HG03521 (cell line): ENCODE results near the gene RNF31.

ENCODE experiments used
- ATAC-seq: cut with Tn5 transposase; IDR thresholded peaks from one replicate; pipeline ENCODE4 v1.9.1; 2021; ENCODE audit warnings: mild to moderate bottlenecking, moderate library complexity; ENCODE audit not compliant: unreplicated experiment

RNF31 gene

DNA sequence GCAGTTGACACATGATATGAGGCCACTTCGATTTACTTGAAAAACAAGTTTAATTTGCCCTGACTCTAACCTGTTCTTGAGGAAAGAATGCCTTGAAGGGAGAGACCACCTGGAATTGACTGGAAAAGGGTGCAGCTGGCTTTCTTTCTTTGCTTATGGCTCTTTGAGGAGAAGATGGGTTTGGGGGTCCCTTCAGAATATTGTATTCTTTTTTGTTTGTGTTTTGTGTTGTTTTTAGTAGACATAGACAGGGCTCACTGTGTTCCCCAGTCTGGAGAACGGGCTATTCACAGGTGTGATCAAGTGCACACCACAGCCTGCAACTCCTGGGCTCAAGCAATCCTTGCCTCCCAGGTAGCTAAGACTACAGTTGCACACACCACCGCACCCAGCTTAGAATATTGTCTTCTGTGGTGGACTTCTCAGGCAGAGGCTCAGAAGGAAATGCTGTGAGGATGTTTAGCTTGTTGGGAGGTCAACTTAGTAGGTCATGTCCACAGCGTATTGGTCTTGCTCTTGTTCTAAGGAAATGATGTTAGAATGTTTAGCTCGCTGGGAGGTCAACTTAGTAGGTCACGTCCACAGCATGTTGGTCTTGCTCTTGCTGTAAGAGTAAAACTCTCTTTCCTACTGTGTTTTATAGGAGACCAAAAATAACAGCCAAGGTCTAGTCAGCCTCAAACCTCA is 31.0 kb upstream of the RNF31 start:
- ATAC-seq = no peak

DNA sequence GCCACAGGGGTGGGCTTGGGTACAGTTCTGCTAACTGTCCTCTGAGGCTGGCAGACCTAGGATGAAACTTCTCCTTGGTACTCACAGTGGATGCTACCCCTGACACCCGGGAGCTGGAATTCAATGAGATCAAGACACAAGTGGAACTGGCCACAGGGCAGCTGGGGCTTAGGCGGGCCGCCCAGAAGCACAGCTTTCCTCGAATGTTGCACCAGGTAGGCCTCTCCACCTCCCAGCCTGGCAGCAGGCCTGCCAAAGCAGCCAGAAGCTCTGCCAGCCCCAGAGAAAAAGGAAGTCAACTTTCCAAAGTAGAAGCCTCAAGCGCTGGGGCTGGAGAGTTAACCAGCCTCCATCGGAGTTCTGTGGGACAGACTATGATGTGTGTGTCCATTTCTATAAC is 30.1 kb upstream of the RNF31 start:
- ATAC-seq = no peak

DNA sequence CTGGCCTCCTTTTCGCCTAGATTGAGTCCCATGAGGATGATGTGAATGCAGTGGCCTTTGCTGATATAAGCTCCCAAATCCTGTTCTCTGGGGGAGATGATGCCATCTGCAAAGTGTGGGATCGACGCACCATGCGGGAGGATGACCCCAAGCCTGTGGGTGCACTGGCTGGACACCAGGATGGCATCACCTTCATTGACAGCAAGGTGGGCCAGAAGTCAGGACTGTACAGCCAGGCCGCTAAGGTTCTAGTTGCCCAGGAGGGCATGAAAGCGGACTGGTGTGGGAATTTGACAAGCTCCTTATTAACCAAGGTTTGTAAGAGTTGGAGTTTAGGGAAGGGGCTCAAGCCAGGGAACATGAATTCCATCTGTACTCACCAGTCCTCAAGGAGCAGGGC is 27.6 kb upstream of the RNF31 start:
- no peak for ATAC-seq

DNA sequence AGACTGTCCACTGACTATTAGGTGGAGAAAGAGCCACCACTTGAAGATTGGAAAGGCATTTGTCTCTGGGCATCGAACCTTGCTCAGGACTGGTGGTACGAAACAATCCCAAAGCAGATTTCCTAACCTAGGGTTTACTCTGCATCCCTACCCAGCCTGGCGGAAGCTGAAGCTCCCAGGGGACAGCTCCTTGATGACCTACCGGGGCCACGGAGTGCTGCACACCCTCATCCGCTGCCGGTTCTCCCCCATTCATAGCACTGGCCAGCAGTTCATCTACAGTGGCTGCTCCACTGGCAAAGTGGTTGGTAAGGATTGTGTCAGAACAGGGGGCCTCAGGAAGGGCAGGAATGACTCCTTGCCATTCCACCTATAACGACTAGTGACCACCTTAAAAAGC is 26.1 kb upstream of the RNF31 start:
- ATAC-seq = no peak

DNA sequence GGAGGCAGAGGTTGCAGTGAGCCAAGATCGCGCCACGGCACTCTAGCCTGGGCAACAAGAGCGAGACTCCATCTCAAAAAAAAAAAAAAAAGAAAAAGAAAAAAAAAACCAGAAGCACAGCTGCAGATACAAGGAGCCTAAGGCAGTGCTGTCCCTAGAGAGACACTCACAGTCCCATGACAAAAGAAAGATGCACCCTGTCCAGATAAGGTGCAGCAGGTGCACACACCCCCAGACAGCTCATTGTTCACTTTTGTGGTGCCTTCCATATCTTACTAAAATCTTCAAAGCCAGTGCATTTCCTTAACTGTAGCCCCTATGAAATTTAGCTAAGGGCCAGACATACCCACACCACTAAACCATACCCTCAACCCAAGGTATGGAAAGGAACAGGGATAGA is 24.9 kb upstream of the RNF31 start:
- ATAC-seq = no peak

DNA sequence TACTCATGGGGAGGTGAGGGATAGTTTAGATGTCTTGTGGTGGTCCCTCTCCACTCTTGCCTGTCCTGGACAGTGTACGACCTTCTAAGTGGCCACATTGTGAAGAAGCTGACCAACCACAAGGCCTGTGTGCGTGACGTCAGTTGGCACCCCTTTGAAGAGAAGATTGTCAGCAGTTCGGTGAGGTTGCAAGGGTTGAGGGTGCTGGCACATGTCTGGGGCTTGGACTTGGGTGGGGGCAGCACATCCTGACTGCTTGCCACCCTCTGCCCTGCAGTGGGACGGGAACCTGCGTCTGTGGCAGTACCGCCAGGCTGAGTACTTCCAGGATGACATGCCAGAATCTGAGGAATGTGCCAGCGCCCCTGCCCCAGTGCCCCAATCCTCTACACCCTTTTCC is 24.4 kb upstream of the RNF31 start:
- ATAC-seq = no peak

DNA sequence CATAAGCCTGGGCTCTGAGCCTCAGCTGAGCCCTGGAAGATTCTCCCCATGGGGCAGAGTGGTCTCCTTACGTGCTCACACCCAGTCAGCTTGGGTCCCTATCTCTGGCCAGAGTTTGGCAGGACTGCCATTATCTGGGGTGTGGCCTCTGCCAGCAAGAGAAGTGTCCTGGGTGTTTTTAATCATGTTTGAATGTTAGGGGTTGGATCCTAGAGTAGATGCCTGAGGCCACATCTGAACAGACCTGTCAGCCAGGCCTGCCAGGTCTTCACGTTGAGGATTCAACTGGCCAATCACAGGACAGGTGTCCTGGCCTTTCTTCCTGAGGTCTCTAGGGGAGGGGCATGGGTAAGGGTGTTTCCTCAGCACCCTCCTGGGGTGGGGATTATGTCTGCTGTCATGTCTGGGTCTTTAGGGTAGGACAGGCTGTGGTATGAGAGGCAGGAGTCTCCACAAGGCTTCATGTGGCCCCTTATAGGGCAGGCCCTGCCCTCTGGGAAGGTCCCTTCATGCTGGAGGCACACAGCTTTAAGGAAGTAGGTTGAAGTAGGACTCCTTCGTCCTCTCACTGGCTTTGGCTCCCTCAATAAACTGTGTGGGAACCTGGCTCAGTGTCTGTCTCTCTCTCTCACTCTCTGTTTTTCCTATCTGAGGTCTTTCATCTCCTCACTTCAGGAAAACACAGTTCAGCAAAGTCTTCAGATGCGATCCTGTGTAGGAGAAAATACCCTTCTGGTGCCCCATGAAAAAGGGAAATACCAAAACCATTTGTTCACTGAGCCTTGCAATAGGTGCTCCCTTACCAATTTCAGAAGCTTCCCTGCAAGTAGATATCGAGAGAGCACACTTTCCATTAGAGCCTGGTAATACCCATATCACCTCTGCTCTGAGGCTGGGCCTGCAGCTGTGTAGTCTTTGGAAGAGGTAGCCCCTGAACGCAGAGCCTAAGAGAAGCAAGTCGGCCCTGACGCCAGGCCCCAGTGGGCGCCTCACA is 23.6 kb upstream of the RNF31 start:
- no peak for ATAC-seq

DNA sequence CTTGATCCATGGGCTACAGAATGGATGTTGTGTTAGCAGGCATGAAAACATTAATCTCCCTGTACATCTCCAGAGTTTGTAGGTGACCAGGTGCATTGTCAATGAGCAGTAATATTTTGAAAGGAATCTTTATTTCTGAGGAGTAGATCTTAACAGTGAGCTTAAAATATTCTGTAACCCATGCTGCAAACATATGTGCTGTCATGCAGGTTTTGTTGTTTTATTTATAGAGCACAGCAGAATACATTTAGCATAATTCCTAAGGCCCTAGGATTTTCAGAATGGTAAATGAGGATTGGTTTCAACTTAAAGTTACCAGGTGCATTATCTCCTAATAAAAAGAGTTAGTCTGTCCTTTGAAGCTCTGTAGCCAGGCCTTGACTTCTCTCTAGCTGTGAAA is 20.4 kb upstream of the RNF31 start:
- no peak for ATAC-seq

DNA sequence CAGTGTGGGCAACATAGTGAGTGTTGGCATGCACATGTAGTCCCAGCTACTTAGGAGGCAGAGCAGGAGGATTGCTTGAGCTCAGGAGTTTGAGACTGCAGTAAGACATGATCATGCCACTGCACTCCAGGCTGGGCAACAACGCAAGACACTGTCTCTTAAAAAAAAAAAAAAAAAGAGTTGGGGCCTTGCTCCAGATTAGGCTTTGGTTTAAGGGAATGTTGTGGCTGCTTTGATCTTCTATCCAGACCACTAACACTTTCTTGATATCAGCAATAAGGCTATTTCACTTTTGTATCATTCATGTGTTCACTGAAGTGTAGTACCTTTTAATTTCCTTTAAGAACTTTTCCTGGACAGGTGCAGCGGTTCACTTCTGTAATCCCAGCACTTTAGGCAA is 19.6 kb upstream of the RNF31 start:
- no peak for ATAC-seq

DNA sequence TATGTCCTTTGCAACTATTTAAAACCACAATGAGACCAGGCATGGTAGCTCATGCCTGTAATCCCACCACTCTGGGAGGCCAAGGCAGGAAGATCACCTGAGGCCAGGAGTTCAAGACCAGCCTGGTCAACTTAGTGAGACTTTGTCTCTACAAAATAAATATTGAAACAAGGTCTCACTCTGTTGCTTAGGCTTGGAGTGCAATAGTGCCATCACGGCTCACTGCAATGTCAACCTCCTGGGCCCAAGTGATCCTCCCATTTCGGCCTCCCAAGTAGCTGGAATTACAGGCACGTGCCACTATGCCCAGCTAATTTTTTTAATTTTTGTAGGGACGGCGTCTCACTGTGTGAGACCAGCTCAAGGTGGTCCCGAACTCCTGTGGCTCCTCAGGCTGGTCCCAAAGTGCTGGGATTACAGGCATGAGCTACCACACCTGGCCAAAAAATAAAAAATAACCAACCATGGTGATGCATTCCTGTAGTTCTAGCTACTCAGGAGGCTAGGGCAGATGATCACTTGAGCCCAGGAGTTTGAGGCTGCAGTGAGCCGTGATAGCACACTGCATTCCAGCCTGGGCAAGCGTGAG is 17.8 kb upstream of the RNF31 start:
- ATAC-seq = no peak

DNA sequence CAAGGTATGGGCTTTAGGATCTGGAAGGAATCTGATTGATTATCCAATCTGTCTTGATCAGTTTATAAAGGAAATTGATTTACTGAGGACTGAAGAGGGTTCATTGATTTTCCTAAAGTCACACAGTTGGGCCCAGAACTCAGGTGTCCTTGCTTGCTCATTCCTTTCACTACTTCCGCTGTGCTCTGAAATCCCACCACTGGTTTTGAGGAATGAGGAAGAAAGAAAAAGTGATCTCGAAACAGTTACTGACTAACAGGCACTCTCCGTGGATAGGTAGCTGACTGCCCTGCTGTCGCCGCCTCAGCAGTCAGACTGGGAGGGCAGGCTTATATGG is 16.9 kb upstream of the RNF31 start, which contains the start of gene FITM1:
Gene FITM1, plus strand, starts transcription at position 280 of the 337 bp plus-strand sequence. CDS start 905 bp downstream, outside the sequence.
- no peak for ATAC-seq

DNA sequence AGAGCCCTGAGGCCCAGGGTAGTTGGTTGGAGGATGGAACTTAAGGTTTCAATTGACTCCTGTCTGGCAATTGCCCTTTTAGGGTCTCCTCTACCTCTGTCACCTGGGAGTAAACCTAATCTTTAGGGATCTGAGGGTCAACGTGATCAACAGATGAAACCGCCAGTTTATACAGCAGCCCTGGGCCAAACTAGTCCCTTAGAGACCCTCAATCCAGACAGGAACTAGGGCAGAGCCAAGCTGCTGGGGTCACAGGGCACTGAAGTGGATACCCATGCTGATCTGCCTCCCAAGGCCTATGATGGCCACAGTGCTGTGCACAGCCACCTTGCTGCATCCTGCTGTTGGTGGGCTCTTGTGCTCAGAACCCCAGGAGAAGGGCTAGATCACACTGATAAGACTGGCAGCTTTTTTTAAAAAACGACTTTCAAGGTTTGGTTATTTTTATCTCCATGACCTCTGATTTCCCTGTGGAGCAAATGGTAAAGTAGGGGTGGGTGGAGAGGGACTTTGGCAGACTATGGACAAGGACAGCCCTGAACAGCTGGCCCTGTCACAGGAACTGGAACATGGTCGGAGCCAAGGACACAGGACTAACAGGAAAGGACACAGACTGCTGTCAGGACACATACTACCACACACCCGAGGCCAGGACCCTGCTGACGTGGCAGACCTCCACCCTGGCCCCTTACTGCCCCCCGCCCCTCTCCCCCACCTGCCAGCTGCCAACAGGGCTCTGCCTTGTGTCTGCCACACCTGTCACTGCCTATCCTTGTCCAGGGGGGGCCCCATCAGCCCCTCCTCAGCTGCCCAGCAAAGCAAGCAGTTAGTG is 16.4 kb upstream of the RNF31 start:
- no peak for ATAC-seq

DNA sequence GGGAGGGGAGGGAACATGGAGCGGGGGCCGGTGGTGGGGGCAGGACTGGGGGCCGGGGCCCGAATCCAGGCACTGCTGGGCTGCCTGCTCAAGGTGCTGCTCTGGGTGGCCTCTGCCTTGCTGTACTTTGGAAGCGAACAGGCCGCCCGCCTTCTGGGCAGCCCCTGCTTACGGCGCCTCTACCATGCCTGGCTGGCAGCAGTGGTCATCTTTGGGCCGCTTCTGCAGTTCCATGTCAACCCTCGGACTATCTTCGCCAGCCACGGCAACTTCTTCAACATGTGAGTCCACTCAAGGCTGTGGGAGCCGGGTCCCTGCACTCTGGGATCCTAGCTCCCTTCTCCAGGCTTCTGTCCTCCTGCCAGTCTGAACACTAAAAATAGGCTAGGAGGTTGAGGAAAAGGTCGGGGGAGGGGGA is 15.7 kb upstream of the RNF31 start:
- no peak for ATAC-seq

DNA sequence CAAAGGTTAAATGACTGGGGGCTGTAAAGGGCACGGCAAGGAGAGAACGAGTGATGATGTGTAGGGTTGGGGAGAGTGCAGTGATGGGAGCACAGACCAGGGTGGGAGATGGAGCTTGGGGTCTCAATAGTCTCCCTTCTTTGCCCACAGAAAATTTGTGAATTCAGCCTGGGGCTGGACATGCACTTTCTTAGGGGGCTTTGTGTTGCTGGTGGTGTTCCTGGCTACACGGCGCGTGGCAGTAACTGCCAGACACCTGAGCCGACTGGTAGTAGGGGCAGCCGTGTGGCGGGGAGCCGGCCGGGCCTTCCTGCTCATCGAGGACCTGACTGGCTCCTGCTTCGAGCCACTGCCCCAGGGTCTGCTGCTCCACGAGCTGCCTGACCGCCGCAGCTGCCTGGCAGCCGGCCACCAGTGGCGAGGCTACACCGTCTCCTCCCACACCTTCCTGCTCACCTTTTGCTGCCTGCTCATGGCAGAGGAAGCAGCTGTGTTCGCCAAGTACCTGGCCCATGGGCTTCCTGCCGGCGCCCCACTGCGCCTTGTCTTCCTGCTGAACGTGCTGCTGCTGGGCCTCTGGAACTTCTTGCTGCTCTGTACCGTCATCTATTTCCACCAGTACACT is 15.1 kb upstream of the RNF31 start:
- ATAC-seq = no peak

DNA sequence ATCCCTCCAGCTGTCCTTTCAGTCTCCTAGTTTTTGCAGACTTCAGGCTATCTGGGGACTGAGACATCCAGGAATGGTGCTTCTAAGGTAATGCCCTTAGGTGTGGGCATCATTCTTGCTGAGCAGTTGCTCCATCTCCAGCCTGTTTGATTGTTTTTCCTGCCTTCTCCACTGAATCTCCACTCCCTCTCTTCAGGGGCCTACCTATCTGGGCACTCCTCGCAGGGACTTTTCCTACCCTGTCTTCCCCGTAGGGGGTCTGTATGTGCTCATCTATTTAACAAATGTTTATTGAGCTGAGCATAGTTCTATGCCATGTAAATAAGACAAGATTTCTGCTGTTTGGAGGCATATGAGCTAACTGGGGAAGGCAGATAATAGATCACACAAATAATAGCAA is 14.3 kb upstream of the RNF31 start:
- ATAC-seq = no peak

DNA sequence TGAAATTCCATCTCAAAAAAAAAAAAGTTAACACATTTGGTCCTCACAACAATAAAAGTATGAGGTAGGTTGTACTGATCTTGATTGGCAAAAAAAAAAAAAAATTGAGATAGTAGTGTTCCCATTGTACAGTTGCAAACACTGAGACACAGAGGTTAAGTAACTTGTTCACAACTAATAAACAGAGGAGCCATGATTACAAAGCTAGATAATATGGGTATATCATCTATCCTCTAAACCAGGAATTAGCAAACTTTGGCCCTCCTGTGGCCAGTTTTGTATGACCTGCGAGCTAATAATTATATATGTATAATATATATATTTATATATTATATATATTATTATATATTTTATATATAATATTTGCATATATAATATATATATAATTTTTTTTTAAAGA is 13.6 kb upstream of the RNF31 start:
- ATAC-seq = no peak

DNA sequence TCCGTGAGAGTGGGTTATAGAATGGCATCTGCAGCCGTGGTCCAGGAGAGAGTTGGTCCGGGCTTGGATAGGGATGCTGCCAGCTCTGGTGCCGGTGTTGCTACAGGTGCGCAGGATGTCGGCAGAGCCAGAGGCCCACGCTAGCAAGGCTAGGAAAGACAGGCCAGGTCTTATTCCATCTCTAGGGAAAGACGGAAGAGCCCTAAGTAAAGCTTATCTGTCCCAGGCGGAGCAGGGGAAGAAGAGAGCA is 11.8 kb upstream of the RNF31 start:
- ATAC-seq = peak; percentile 5

DNA sequence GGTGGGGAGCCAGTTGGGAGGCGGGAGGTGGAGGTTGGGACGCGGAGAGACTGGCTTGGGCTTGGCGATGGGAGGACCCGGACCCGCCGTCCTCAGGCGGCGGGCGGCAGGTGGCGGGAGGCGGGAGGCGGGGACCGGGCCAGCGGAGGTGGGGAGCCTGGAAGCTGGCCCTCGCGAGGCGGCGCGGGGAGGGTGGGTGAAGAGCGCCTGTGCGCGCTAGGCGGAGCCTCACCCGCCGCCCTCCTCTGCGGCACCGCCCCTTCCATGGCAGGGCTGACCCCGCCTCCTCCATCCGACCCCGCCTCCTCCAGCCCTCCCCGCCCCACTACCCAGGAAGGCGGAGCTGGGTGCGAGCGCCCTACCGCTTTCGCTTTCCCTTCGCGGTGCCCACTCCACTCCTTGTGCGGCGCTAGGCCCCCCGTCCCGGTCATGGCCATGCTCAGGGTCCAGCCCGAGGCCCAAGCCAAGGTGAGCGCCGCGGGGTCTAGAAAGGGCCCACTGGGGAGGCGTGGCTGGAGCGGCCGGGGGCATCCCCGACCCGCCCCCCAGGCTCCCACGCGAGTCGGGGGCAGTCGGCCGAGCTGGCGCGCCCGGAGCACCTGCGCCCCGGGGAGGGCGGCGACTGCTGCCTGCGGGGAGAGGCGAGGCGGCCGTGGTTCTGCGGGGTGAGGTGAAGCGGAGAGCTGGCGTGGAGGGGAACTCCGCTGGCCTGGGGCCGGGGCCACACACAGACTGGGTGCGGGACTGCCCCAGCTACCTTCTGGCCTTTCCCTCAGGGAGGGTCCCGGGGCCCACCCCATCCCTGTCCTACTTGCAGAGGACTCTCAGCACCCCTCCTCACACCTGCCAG is 11.2 kb upstream of the RNF31 start, which contains the start of gene PSME1:
Gene PSME1, plus strand, starts transcription at position 361 of the 850 bp plus-strand sequence. Its CDS starts 69 bp downstream, at position 430.
- ATAC-seq = peak; percentile 82

DNA sequence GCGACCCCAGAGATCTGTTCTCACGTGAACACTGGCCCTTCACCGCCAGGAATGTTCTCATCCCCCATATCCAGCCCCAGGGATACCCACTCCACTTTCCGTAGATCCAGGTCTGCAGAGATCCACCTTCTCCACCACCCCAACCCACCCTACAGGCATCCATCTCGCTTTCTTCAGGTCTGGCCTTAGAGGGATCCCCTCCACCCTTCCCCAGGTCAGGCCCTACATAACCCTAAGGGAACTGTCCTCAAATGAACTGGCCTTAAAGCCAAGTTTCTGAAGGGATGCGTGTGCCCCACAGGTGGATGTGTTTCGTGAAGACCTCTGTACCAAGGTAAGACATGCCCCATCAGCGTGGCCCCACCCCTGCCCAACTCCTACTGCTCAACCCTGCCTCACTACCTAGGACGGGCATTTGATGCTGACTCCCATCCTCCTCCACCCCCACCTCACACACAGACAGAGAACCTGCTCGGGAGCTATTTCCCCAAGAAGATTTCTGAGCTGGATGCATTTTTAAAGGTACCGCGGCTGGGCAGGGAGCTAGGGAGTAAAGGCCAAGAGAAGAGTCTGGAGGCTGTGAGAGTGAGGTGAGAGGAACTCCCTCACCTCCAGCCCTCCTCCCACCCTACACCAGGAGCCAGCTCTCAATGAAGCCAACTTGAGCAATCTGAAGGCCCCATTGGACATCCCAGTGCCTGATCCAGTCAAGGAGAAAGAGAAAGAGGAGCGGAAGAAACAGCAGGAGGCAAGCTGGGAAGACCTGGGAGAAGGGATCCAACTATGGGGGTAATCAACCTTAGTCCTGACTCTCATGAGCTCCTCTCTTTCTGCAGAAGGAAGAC is 10.4 kb upstream of the RNF31 start:
- no peak for ATAC-seq
